HL-60/S4 treated with phorbol 12-myristate 13-acetate at 8.2 ng/mL for 4 days and 3 days (cell line): ENCODE measurements around the gene TMEM135.
"Not testable (repeated sequence)": the region's sequence is repeated elsewhere in the genome, so short reads cannot be mapped to it uniquely, and the experiment has no call there.

Source experiments
- in situ Hi-C: fragments of 300-500 bp; cut with MboI; formaldehyde crosslinking; loops from 2 replicates; pipeline ENCODE4 v1.15.0; 2022; ENCODE audit warnings: low sequenced_read_pairs

The TMEM135 gene

GRCh38 chr11:87076260-87076783, 38.6 kb downstream of the TMEM135 start:
- in situ Hi-C loops: no loop called here

DNA sequence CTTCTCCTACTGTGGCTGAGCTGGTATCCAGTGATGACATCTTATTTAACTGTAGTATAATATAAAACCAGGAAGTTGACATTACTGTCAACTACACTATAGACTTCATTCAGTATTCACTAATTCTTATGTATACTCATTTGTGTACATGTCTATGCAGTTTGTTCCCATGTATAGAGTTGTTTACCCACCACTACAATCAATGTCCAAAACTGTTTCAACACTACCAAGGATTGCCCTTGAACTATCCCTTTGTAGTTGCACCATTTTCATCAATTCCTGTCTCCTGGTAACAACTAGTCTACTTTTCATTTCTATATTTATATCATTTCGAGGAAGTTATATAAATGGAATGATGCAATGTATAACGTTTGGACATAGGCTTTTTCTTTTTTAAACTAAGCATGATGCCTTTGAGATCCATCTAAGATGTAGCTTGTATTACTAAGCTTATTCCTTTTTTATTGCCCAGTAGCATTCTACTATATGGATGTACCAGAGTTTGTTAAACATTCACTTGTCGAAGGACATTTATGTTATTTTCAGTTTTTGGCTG, 39.2 kb downstream of the TMEM135 start:
- in situ Hi-C loops: no loop called here

GRCh38 chr11:87081358-87081757, 43.6 kb downstream of the TMEM135 start:
- in situ Hi-C loops: no loop called here

- in situ Hi-C loops: no loop called here
Observed at GRCh38 chr11:87082590-87082989, 44.9 kb downstream of the TMEM135 start.

DNA sequence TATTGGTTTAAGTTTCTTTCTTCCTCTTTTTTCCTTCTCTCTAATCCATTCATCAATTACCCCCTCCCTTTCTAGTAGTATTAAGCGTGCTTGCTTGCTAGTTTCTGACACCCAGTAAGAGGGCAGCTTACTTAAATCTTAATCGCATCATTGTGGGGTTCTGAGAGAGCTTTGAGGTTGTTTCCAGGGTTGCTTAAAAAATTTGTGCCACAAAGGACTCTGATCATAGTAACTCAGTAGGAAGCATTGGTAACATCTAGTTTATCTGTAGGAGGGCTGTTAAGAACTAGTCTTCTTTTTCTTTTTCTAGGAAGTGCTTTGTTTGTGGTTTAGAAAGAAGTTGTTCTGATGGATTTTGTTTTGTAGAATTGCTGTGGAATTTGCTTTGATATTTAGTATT, 45.3 kb downstream of the TMEM135 start:
- in situ Hi-C loops: no loop called here

- in situ Hi-C loops: no loop called here
Observed at GRCh38 chr11:87092159-87092558, 54.4 kb downstream of the TMEM135 start.

DNA sequence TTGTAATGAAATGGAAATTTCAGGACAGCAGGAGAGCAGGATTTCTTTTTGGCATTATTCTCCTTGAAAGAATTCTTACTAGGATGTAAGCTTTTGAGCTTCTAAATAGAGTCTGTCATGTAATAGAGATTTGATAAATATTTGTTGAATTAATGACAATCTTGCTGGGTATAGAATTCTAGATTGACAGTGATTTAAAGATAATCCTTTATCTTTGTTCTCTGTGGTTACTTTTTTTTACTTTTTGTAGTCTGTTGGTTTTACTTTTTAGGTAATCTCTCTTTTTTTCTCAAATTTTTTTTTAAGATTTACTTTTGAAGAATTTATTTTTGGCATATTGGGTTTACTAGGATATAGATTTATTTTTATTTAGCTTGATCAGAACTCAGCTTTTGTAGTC, 54.8 kb downstream of the TMEM135 start:
- in situ Hi-C loops: no loop called here

DNA sequence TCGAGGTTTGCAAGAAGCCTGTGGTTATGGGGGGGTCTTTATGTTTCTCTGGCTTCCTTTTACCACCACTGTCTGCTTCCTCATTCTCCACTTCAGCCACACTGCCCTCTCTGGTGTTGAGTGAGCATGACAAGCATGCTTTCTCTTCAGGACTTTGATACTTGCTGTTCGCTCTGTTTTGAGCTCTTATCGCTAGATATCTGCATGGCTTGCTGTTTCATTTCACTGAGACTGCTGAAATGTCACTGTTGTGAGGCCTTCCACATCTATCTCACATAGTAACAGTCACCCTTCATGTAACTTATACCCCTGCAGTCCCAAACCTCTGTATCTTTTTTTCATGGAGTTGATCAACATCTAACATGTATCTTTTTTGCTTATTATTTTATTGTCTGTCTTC, 59.8 kb downstream of the TMEM135 start:
- in situ Hi-C loops: no loop called here

DNA sequence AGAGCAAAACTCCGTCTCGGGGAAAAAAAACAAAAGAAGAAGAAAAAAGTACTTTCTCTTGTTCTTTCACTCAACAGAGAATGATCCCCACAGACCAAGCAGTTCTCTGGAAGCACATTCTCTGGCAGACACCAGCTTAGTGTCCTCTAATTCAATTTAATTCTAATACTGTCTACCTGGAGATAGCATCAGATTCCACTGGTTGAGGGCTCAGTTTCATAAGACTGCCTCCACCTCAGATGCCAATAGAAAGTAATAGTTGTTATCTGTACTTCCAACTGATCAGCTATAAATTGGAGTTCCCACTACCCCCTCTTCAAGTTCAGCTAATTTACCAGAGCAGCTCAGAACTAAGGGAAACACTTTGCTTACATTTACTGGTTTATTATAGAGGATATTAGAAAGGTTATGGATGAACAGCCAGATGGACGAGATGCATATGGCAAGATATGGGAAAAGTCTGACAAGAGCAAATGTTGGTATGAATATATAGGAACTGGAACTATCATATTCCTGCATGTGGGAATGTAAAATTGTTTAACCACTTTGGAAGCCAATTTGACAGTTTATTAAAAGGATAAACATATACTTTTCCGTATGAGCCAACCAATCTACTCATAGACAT, 64.3 kb downstream of the TMEM135 start:
- in situ Hi-C loops: no loop called here

DNA sequence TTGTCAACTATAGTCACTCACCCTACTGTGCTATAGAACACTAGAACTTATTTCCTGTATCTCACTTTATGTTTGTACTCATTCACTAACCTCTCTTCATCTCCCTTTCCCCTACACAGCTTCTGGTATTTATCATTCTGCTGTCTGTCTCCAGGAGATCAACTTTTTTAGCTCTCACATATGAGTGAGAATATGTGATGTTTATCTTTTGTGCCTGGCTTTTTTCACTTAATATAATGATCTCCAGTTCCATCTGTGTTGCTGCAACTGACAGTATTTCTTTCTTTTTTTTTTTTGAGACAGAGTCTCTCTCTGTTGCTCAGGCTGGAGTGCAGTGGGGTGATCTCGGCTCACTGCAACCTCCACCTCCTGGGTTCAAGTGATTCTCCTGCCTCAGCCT, 68.1 kb downstream of the TMEM135 start:
- in situ Hi-C loops: not testable (repeated sequence)

DNA sequence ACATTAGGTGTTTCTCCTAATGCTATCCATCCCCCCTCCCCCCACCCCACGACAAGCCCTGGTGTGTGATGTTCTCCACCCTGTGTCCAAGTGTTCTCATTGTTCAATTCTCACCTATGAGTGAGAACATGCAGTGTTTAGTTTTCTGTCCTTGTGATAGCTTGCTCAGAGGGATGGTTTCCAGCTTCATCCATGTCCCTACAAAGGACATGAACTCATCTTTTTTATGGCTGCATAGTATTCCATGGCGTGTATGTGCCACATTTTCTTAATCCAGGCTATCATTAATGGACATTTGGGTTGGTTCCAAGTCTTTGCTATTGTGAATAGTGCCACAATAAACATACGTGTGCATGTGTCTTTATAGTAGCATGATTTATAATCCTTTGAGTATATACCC, 69.6 kb downstream of the TMEM135 start:
- in situ Hi-C loops: not testable (repeated sequence)

DNA sequence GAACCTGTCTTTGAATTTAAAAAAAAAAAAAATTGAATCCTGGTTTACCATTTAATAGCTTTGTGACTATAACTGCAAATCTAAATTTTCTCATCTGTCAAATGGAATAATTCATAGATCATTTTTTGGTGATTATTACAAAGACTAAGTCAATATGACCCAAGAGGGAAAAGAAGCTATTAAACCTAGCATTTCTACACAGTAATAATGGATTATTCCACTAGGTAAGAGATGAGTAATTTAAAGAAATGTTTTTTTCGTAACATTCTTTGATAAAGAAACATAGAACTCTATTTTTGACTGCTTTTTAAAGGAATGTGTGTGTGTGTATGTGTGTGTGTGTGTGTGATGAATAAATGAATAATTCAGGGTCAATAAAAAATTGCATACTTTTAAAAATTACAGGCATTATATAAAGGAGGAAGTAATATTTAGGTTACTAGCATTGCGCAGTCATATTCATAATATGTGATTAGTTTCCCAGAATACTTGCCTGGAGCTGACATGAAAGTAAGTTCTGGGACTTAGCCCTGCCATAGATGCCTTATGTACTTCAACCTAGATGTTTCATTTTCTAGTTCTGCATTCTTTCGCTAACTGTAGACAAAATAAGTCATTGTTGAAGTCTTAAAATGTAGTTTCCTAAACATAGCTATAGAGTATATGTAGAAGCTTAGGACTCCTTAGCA, 72.9 kb downstream of the TMEM135 start:
- in situ Hi-C loops: no loop called here

DNA sequence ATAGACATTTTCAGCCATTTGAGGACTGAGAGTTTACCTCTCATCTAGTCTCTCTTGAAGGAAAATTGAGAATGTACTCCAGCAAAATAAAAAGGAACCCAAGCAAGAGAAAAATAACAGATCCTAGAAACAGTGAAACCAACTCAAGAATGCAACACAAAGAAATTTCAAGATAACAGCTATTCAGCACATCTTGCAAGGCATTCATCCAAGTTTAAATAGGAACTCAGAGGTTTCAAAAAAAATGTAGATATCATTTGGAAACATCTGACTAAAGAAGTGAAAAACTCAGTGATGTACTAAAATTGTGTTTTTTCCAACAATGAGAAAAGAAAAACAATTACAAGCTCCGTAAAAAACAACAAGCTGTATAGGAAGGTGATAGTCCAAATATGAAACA, 76.4 kb downstream of the TMEM135 start:
- in situ Hi-C loops: no loop called here

- in situ Hi-C loops: no loop called here
Observed at GRCh38 chr11:87116185-87116584, 78.5 kb downstream of the TMEM135 start.

- in situ Hi-C loops: no loop called here
Observed at GRCh38 chr11:87120937-87121336, 83.2 kb downstream of the TMEM135 start.

DNA sequence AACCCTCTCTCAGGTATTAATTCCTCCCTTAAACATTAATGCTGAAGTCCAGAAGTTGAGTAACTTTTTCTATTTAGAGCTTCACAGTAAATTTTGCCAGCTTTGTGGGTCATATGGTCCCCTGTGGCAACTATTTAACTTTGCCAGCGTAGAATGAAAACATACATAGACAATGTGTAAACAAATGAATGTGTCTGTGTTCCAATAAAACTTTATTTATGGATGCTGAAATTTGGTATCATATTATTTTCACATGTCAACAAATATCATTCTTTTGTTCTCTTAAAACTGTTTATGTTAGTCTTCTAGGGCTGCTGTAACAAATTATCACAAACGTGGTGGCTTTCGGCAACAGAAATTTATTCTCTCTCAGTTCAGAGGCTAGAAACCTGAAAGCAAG, 85.1 kb downstream of the TMEM135 start:
- in situ Hi-C loops: no loop called here

DNA sequence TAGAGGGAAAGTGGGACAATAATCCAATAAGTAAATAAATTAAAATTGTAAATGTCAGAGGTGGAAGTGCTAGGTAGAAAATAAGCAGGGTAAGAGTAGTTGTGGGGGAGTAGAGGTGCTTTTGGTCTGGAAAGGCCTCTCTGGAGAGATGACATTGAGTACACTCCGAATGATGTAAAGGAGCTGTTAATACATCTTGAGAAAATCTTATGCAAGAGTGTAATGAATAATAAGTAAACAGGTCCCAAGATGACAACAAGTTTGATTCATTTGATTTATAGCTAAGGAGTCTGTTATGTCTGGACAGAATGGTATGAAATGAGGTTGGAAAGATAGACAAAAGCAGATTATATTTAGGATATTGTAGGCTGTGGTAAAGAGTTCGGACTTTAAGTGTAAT, 87.5 kb downstream of the TMEM135 start:
- in situ Hi-C loops: no loop called here

GRCh38 chr11:87127101-87127500, 89.4 kb downstream of the TMEM135 start:
- in situ Hi-C loops: no loop called here

- in situ Hi-C loops: no loop called here
Observed at GRCh38 chr11:87128372-87128771, 90.6 kb downstream of the TMEM135 start.

GRCh38 chr11:87134524-87135106, 96.9 kb downstream of the TMEM135 start:
- in situ Hi-C loops: no loop called here

DNA sequence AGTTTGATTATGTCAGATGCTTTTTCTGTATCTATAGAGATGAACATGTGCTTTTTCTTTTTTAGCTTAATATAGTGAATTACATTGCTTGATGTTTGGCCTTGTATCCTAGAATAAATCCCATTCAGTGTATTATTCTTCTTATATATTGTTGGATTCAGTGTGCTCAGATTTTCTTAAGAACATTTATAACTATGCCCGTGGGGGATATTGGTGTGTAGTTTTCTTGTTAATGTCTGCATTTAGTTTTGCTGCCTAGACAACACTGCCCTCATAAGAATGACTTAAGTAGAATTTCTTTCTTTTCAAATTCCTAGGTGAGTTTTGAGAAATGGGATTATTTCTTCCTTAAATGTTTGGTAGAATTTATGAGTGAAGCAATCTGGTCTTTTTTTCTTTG, 98.5 kb downstream of the TMEM135 start:
- in situ Hi-C loops: no loop called here

DNA sequence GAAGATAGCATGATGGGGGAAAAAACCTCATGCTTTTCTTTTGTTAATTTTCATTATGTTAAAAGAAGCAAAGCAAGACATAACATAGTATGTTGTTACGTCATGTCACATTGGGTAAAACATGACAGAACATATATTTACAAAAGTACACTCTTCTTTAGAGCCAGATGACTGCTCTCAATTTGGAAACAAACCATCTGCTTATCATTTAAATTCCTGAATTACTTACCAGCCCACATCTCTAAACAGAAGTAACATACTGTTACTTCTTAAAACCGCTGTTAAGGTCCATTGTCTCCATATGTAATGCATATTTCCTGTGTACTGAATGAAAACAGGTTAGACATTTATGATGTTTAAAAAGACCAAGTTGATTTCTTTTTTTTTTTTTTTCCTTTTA, 100.0 kb downstream of the TMEM135 start:
- in situ Hi-C loops: no loop called here
